ENCODE data around the gene OR5J2.
"Not testable (repeated sequence)": the region's sequence is repeated elsewhere in the genome, so short reads cannot be mapped to it uniquely, and the experiment has no call there.

Gene OR5J2

GRCh38 chr11:56207790-56208189 is 31.4 kb downstream of the OR5J2 start:
- Histone ChIP-seq H3K27ac (no peak overlapping the region), H3K9me3 (no peaks in the 10 kb centered on the region), H3K27me3 (no peaks in the 10 kb centered on the region), H3K4me1 (ENCODE audit: control insufficient read depth in 1 of 2, insufficient read depth in 1 of 2, low read depth in 1 of 2, low read length in 1 of 2) (no peaks in the 10 kb centered on the region), H3K36me3 (no peaks in the 10 kb centered on the region), H3K4me3 (ENCODE audit: low read depth in 1 of 2, low read length in 1 of 2) (no peak overlapping the region)
- no peak for TF ChIP-seq CTCF (IDR thresholded peaks at IDR 0.05)

GRCh38 chr11:56214537-56214936 is 38.1 kb downstream of the OR5J2 start:
- Histone ChIP-seq H3K9me3 (peaks cover 4% of the 10 kb centered on the region), H3K27ac (no peak overlapping the region), H3K4me3 (ENCODE audit: low read depth in 1 of 2, low read length in 1 of 2) (no peak overlapping the region), H3K27me3 (no peaks in the 10 kb centered on the region), H3K36me3 (no peaks in the 10 kb centered on the region), H3K4me1 (ENCODE audit: control insufficient read depth in 1 of 2, insufficient read depth in 1 of 2, low read depth in 1 of 2, low read length in 1 of 2) (no peaks in the 10 kb centered on the region)
- no peak for TF ChIP-seq CTCF (IDR thresholded peaks at IDR 0.05)

- not testable (repeated sequence) for H3K9me3 ChIP-seq; H3K27me3 ChIP-seq; H3K4me1 ChIP-seq (ENCODE audit: control insufficient read depth in 1 of 2, insufficient read depth in 1 of 2, low read depth in 1 of 2, low read length in 1 of 2); H3K27ac ChIP-seq; H3K4me3 ChIP-seq (ENCODE audit: low read depth in 1 of 2, low read length in 1 of 2); H3K36me3 ChIP-seq
These were observed 43.3 kb downstream of the OR5J2 start for GRCh38 chr11:56219735-56220134.
